ENCODE measurements around the gene SGIP1.

SGIP1 gene

GRCh38 chr1:66607458-66607857 lies 73.5 kb downstream of the SGIP1 start:
- DNase-seq = no peak

GRCh38 chr1:66613187-66613586 lies 79.2 kb downstream of the SGIP1 start:
- no peak for DNase-seq

GRCh38 chr1:66617362-66618184 lies 83.6 kb downstream of the SGIP1 start:
- DNase-seq = no peak

GRCh38 chr1:66618390-66618789 lies 84.4 kb downstream of the SGIP1 start:
- no peak for DNase-seq

GRCh38 chr1:66623812-66624211 lies 89.9 kb downstream of the SGIP1 start:
- DNase-seq = no peak

GRCh38 chr1:66624412-66625060 lies 90.6 kb downstream of the SGIP1 start:
- DNase-seq = no peak

- no peak for DNase-seq
These were observed 92.3 kb downstream of the SGIP1 start for GRCh38 chr1:66626261-66626660.

- no peak for DNase-seq
These were observed 95.0 kb downstream of the SGIP1 start for GRCh38 chr1:66628926-66629325.

GRCh38 chr1:66633159-66633558 lies 99.2 kb downstream of the SGIP1 start:
- no peak for DNase-seq

GRCh38 chr1:66637146-66637545 lies 103.2 kb downstream of the SGIP1 start:
- DNase-seq = no peak

- DNase-seq = no peak
These were observed 108.0 kb downstream of the SGIP1 start for GRCh38 chr1:66641891-66642473.

GRCh38 chr1:66642992-66643391 lies 109.0 kb downstream of the SGIP1 start:
- no peak for DNase-seq

- no peak for DNase-seq
These were observed 110.4 kb downstream of the SGIP1 start for GRCh38 chr1:66644331-66644730.

- no peak for DNase-seq
These were observed 115.1 kb downstream of the SGIP1 start for GRCh38 chr1:66648901-66649595.

- DNase-seq = no peak
These were observed 118.6 kb downstream of the SGIP1 start for GRCh38 chr1:66652556-66652955.

- no peak for DNase-seq
These were observed 120.7 kb downstream of the SGIP1 start for GRCh38 chr1:66654643-66655042.

GRCh38 chr1:66671455-66671854 lies 137.5 kb downstream of the SGIP1 start:
- DNase-seq = no peak

GRCh38 chr1:66676613-66677298 lies 142.8 kb downstream of the SGIP1 start:
- no peak for DNase-seq

GRCh38 chr1:66678146-66678545 lies 144.2 kb downstream of the SGIP1 start:
- DNase-seq = no peak

GRCh38 chr1:66679140-66679539 lies 145.2 kb downstream of the SGIP1 start:
- no peak for DNase-seq

GRCh38 chr1:66681686-66682085 lies 147.7 kb downstream of the SGIP1 start:
- no peak for DNase-seq

- no peak for DNase-seq
These were observed 148.2 kb downstream of the SGIP1 start for GRCh38 chr1:66682106-66682505.

GRCh38 chr1:66684353-66684752 lies 150.4 kb downstream of the SGIP1 start:
- DNase-seq = no peak
